UCSD-AML1 (cell line): ENCODE results near the gene LRRC32.
A peak's percentile ranks its signal among the peaks of the same experiment; 100 is the strongest.
"Not testable (repeated sequence)": the region's sequence is repeated elsewhere in the genome, so short reads cannot be mapped to it uniquely, and the experiment has no call there.

Experiments used
- DNase-seq: peaks from one replicate; lab custom pipeline; 2025; ENCODE audit not compliant: unreplicated experiment; lab: John Stamatoyannopoulos, UW

The LRRC32 gene

GRCh38 chr11:76630600-76631281, 39.8 kb downstream of the LRRC32 start:
- DNase-seq = no peak

GRCh38 chr11:76629853-76630599, 40.5 kb downstream of the LRRC32 start:
- DNase-seq = peak; percentile 77

GRCh38 chr11:76629116-76629852, 41.3 kb downstream of the LRRC32 start:
- peak; percentile 48 for DNase-seq

GRCh38 chr11:76628408-76628947, 42.1 kb downstream of the LRRC32 start:
- DNase-seq = no peak

GRCh38 chr11:76627606-76628005, 42.9 kb downstream of the LRRC32 start:
- no peak for DNase-seq

- DNase-seq = peak; percentile 87
Observed at GRCh38 chr11:76626921-76627401, 43.6 kb downstream of the LRRC32 start.

GRCh38 chr11:76626266-76626665, 44.3 kb downstream of the LRRC32 start:
- no peak for DNase-seq

GRCh38 chr11:76625472-76626186, 44.9 kb downstream of the LRRC32 start:
- DNase-seq = no peak

- DNase-seq = no peak
Observed at GRCh38 chr11:76624500-76625379, 45.8 kb downstream of the LRRC32 start.

GRCh38 chr11:76623884-76624419, 46.6 kb downstream of the LRRC32 start:
- no peak for DNase-seq

- DNase-seq = no peak
Observed at GRCh38 chr11:76623171-76623883, 47.2 kb downstream of the LRRC32 start.

GRCh38 chr11:76622493-76623094, 48.0 kb downstream of the LRRC32 start:
- DNase-seq = no peak

- no peak for DNase-seq
Observed at GRCh38 chr11:76621868-76622267, 48.7 kb downstream of the LRRC32 start.

- no peak for DNase-seq
Observed at GRCh38 chr11:76621466-76621865, 49.1 kb downstream of the LRRC32 start.

- DNase-seq = no peak
Observed at GRCh38 chr11:76620489-76620888, 50.1 kb downstream of the LRRC32 start.

- not testable (repeated sequence) for DNase-seq
Observed at GRCh38 chr11:76619801-76620200, 50.7 kb downstream of the LRRC32 start.

GRCh38 chr11:76617553-76618265, 52.8 kb downstream of the LRRC32 start:
- DNase-seq = no peak
